PC-9 (cell line): ENCODE data around the gene TSHZ2. TPM values are rescaled to one million over a fixed set of nuclear protein-coding genes. Genes with fewer than 3 reads are reported as not detected.

Experiments
- BruUV-seq: library from RNA; stranded (reverse); fragments of 400-500 nt; replicated peaks from 2 replicates; lab custom pipeline; 2021; lab: Mats Ljungman, UMichigan
- CTCF ChIA-PET: fragments of 300-600 bp; sonication (Branson Sonifier 250); formaldehyde crosslinking; loops from one replicate; lab custom pipeline; 2022; ENCODE audit warnings: antibody characterized with exemption; lab: Charles Lee
- POLR2A ChIA-PET: fragments of 300-600 bp; sonication (Branson Sonifier 250); formaldehyde crosslinking; loops from one replicate; lab custom pipeline; 2022; ENCODE audit warnings: antibody characterized with exemption; ENCODE audit not compliant: unreplicated experiment; lab: Charles Lee
- DNase-seq, 2 experiments: peaks; one replicate each; pipeline versions ENCODE4 v3.0.0 to v3.0.0-alpha.2; 2015 to 2022; ENCODE audit warnings: mixed read lengths in 1 of 2
- H2AFZ ChIP-seq: fragments of 200-600 bp; sonication (generic); 2 replicates; pipeline ENCODE4 v1.8.1; 2017; ENCODE audit warnings: antibody characterized with exemption
- H3F3A ChIP-seq: fragments of 200-600 bp; sonication (generic); 2 replicates; pipeline ENCODE4 v1.8.1; 2017; ENCODE audit warnings: antibody characterized with exemption, mild to moderate bottlenecking, low read depth; ENCODE audit not compliant: insufficient read depth
- H3K27ac ChIP-seq: fragments of 200-600 bp; sonication (generic); 2 replicates; pipeline ENCODE4 v1.6.1; 2016; ENCODE audit warnings: mixed run types
- H3K27me3 ChIP-seq: fragments of 200-600 bp; sonication (generic); 2 replicates; pipeline ENCODE4 v1.6.1; 2016; ENCODE audit warnings: low read depth, mixed run types; ENCODE audit not compliant: insufficient read depth
- H3K36me3 ChIP-seq: fragments of 200-600 bp; sonication (generic); 2 replicates; pipeline ENCODE4 v1.6.1; 2016; ENCODE audit warnings: low read depth, mixed run types
- H3K4me1 ChIP-seq: fragments of 200-600 bp; sonication (generic); replicated peaks from 2 replicates; pipeline ENCODE4 v1.6.1; 2016; ENCODE audit warnings: mixed run types; ENCODE audit not compliant: insufficient read depth
- H3K4me2 ChIP-seq: fragments of 200-600 bp; sonication (generic); 2 replicates; pipeline ENCODE4 v1.6.1; 2017; ENCODE audit warnings: mixed run types
- H3K4me3 ChIP-seq: fragments of 200-600 bp; sonication (generic); 2 replicates; pipeline ENCODE4 v1.6.1; 2016; ENCODE audit warnings: mixed run types
- H3K79me2 ChIP-seq: fragments of 200-600 bp; sonication (generic); 2 replicates; pipeline ENCODE4 v1.6.1; 2017; ENCODE audit warnings: low read depth, mixed run types
- H3K9me2 ChIP-seq: fragments of 200-600 bp; sonication (generic); 2 replicates; pipeline ENCODE4 v1.8.1; 2017; ENCODE audit warnings: mild to moderate bottlenecking; ENCODE audit not compliant: insufficient read depth
- H3K9me3 ChIP-seq: fragments of 200-600 bp; sonication (generic); 2 replicates; pipeline ENCODE4 v1.8.1; 2016; ENCODE audit warnings: low read depth; ENCODE audit not compliant: insufficient read depth
- H4K20me1 ChIP-seq: fragments of 200-600 bp; sonication (generic); 2 replicates; pipeline ENCODE4 v1.8.1; 2017; ENCODE audit not compliant: insufficient read depth
- CTCF ChIP-seq: fragments of 200-600 bp; sonication (generic); conservative IDR thresholded peaks from 2 replicates; pipeline ENCODE4 v1.6.1; 2017; ENCODE audit warnings: mixed run types, antibody characterized with exemption, mild to moderate bottlenecking, moderate library complexity
- EZH2 ChIP-seq: fragments of 200-600 bp; sonication (generic); IDR thresholded peaks from 2 replicates; pipeline ENCODE4 v1.8.0; 2017; ENCODE audit warnings: antibody characterized with exemption, low read depth
- intact Hi-C: fragments of 100-400 bp; cut with micrococcal nuclease; formaldehyde crosslinking; loops from one replicate; pipeline ENCODE4 v1.10.0; 2022; ENCODE audit not compliant: unreplicated experiment
- total RNA-seq: library from RNA; stranded (reverse); gene quantifications from 2 replicates; pipeline ENCODE4 v1.2.3, GENCODE V29; 2021

The TSHZ2 gene
- total RNA-seq, 1 experiment from 2014 or later: not detected

GRCh38 chr20:52987295-52987694 is 15.1 kb downstream of the TSHZ2 start:
- Histone ChIP-seq H3K4me3 (no peak overlapping the region), H3K36me3 (no peaks in the 10 kb centered on the region), H3K9me3 (no peaks in the 10 kb centered on the region), H2AFZ (no peak overlapping the region), H3K79me2 (no peaks in the 10 kb centered on the region), H3K4me1 (no peaks in the 10 kb centered on the region), H4K20me1 (no peaks in the 10 kb centered on the region; the same call in 1 of the 2 replicates), H3K27me3 (peaks cover 74% of the 10 kb centered on the region), H3K4me2 (no peak overlapping the region), H3K9me2 (no peaks in the 10 kb centered on the region), H3K27ac (no peak overlapping the region), H3F3A (no peaks in the 10 kb centered on the region)
- ChIA-PET POLR2A (no interaction called here), CTCF (no interaction called here)
- intact Hi-C loops: no loop called here
- no TSS peak for BruUV-seq
- TF ChIP-seq EZH2: no peak
- no peak for DNase-seq

GRCh38 chr20:52991830-52992229 is 19.7 kb downstream of the TSHZ2 start:
- Histone ChIP-seq H3K27me3 (peaks cover 28% of the 10 kb centered on the region), H3F3A (no peaks in the 10 kb centered on the region), H3K9me2 (no peaks in the 10 kb centered on the region), H4K20me1 (no peaks in the 10 kb centered on the region; the same call in 1 of the 2 replicates), H2AFZ (no peak overlapping the region), H3K9me3 (no peaks in the 10 kb centered on the region), H3K4me1 (no peaks in the 10 kb centered on the region), H3K4me2 (no peak overlapping the region), H3K79me2 (no peaks in the 10 kb centered on the region), H3K4me3 (no peak overlapping the region), H3K27ac (no peak overlapping the region), H3K36me3 (no peaks in the 10 kb centered on the region)
- CTCF ChIA-PET: no interaction called here
- BruUV-seq: no TSS peak
- TF ChIP-seq EZH2 (no peak), CTCF (no peak)
- DNase-seq: no peak
- POLR2A ChIA-PET: no interaction called here
- intact Hi-C loops: no loop called here

- H3K9me3 ChIP-seq: no peaks in the 10 kb centered on the region
- peaks cover 20% of the 10 kb centered on the region for H3K27me3 ChIP-seq
- H2AFZ ChIP-seq: no peak overlapping the region
- TF ChIP-seq CTCF: no peak
- TF ChIP-seq EZH2: no peak
- no peaks in the 10 kb centered on the region for H3K79me2 ChIP-seq
- H3K27ac ChIP-seq: no peak overlapping the region
- H3K9me2 ChIP-seq: no peaks in the 10 kb centered on the region
- H4K20me1 ChIP-seq: no peaks in the 10 kb centered on the region; the same call in 1 of the 2 replicates
- H3K4me2 ChIP-seq: no peak overlapping the region
- ChIA-PET CTCF (no interaction called here), POLR2A (no interaction called here)
- H3F3A ChIP-seq: no peaks in the 10 kb centered on the region
- no peak for DNase-seq
- H3K36me3 ChIP-seq: no peaks in the 10 kb centered on the region
- BruUV-seq: no TSS peak
- H3K4me1 ChIP-seq: no peaks in the 10 kb centered on the region
- H3K4me3 ChIP-seq: no peak overlapping the region
- intact Hi-C loops: no loop called here
Observed at GRCh38 chr20:52992632-52993031, 20.5 kb downstream of the TSHZ2 start.

GRCh38 chr20:52993076-52993475 is 20.9 kb downstream of the TSHZ2 start:
- BruUV-seq: no TSS peak
- no peak for TF ChIP-seq CTCF
- intact Hi-C loops: no loop called here
- Histone ChIP-seq H3K4me3 (no peak overlapping the region), H3K27ac (no peak overlapping the region), H3K4me1 (no peaks in the 10 kb centered on the region), H4K20me1 (no peaks in the 10 kb centered on the region; the same call in 1 of the 2 replicates), H3K27me3 (peaks cover 16% of the 10 kb centered on the region), H3K4me2 (no peak overlapping the region), H2AFZ (no peak overlapping the region), H3K79me2 (no peaks in the 10 kb centered on the region), H3F3A (no peaks in the 10 kb centered on the region), H3K9me2 (no peaks in the 10 kb centered on the region), H3K36me3 (no peaks in the 10 kb centered on the region), H3K9me3 (no peaks in the 10 kb centered on the region)
- no peak for DNase-seq
- POLR2A ChIA-PET: no interaction called here
- CTCF ChIA-PET: no interaction called here
